Calu3 (cell line): Measurements from ENCODE around the gene HTR3D. TPM values are rescaled to one million over a fixed set of nuclear protein-coding genes. Genes with fewer than 3 reads are reported as not detected.
"Not testable (repeated sequence)": the region's sequence is repeated elsewhere in the genome, so short reads cannot be mapped to it uniquely, and the experiment has no call there.

Source experiments
- BruUV-seq: library from RNA; stranded (reverse); fragments of 400-500 nt; replicated peaks from 2 replicates; lab custom pipeline; 2021; lab: Mats Ljungman, UMichigan
- CTCF ChIA-PET: fragments of 300-600 bp; sonication (Branson Sonifier 250); formaldehyde crosslinking; loops from one replicate; lab custom pipeline; 2022; ENCODE audit warnings: antibody characterized with exemption; lab: Charles Lee
- DNase-seq: peaks from one replicate; pipeline ENCODE4 v3.0.0; 2022
- H3K27ac Mint-ChIP-seq: one replicate; pipeline ENCODE4 v1.8.0; 2022; ENCODE audit warnings: mixed read lengths; ENCODE audit not compliant: unreplicated experiment
- H3K27me3 Mint-ChIP-seq: one replicate; pipeline ENCODE4 v1.8.0; 2022; ENCODE audit warnings: mixed read lengths; ENCODE audit not compliant: unreplicated experiment
- H3K36me3 Mint-ChIP-seq: one replicate; pipeline ENCODE4 v1.8.0; 2022; ENCODE audit warnings: mild to moderate bottlenecking, moderate library complexity, mixed read lengths; ENCODE audit not compliant: insufficient read depth, unreplicated experiment
- H3K4me1 Mint-ChIP-seq: one replicate; pipeline ENCODE4 v1.8.0; 2022; ENCODE audit warnings: mild to moderate bottlenecking, low read depth, mixed read lengths; ENCODE audit not compliant: unreplicated experiment
- H3K4me3 Mint-ChIP-seq: one replicate; pipeline ENCODE4 v1.8.0; 2022; ENCODE audit warnings: mild to moderate bottlenecking, low read depth, moderate library complexity, mixed read lengths; ENCODE audit not compliant: unreplicated experiment
- H3K9me3 Mint-ChIP-seq: one replicate; pipeline ENCODE4 v1.8.0; 2022; ENCODE audit warnings: low read depth, mixed read lengths; ENCODE audit not compliant: unreplicated experiment
- intact Hi-C: fragments of 100-400 bp; cut with micrococcal nuclease; formaldehyde crosslinking; loops from one replicate; pipeline ENCODE4 v1.10.0; 2022; ENCODE audit not compliant: unreplicated experiment
- total RNA-seq: library from RNA; stranded (reverse); gene quantifications from 2 replicates; pipeline ENCODE4 v1.2.3, GENCODE V29; 2022
- TF ChIP-seq, protein P1 (sequence below): fragments of 200-600 bp; IDR thresholded peaks from one replicate; pipeline ENCODE4 v1.8.0; 2022; ENCODE audit warnings: antibody characterized with exemption; ENCODE audit not compliant: unreplicated experiment

Gene HTR3D
- total RNA-seq, 1 experiment from 2014 or later: not detected

DNA sequence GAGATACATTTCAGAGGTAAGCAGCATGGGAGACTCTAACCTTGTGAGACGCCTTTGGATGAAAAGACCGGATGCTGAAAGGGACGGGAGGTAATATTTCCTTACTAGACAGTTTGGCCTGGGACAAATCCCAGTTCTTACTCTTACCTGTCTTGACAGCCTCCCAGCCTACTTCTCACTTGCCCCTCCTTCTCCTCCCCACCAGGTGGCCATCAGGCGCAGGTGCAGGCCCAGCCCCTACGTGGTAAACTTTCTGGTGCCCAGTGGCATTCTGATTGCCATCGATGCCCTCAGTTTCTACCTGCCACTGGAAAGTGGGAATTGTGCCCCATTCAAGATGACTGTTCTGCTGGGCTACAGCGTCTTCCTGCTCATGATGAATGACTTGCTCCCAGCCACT is 6.3 kb downstream of the HTR3D start:
- Mint-ChIP-seq H3K27me3 (peaks cover 66% of the 10 kb centered on the region), H3K36me3 (no peaks in the 10 kb centered on the region), H3K9me3 (no peaks in the 10 kb centered on the region), H3K4me1 (no peaks in the 10 kb centered on the region), H3K27ac (no peak overlapping the region), H3K4me3 (no peak overlapping the region)
- no TSS peak for BruUV-seq
- CTCF ChIA-PET: no interaction called here
- intact Hi-C loops: loop anchor here (2.0 kb wide), 1 partner anchor 79 kb away; no protein-coding TSS in a partner anchor
- TF ChIP-seq, protein P1, sequence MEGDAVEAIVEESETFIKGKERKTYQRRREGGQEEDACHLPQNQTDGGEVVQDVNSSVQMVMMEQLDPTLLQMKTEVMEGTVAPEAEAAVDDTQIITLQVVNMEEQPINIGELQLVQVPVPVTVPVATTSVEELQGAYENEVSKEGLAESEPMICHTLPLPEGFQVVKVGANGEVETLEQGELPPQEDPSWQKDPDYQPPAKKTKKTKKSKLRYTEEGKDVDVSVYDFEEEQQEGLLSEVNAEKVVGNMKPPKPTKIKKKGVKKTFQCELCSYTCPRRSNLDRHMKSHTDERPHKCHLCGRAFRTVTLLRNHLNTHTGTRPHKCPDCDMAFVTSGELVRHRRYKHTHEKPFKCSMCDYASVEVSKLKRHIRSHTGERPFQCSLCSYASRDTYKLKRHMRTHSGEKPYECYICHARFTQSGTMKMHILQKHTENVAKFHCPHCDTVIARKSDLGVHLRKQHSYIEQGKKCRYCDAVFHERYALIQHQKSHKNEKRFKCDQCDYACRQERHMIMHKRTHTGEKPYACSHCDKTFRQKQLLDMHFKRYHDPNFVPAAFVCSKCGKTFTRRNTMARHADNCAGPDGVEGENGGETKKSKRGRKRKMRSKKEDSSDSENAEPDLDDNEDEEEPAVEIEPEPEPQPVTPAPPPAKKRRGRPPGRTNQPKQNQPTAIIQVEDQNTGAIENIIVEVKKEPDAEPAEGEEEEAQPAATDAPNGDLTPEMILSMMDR: peak; percentile 60
- peak; percentile 38 for DNase-seq

DNA sequence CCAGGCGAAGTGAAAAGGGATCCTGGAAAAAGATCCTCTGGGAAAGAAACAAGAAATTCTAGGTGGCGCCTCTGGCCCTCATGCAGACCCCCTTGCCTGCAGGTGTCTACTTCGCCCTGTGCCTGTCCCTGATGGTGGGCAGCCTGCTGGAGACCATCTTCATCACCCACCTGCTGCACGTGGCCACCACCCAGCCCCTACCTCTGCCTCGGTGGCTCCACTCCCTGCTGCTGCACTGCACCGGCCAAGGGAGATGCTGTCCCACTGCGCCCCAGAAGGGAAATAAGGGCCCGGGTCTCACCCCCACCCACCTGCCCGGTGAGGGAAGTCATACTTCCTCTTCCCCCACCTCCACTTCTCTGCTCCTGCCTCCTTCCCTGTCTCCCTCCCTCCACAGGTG is 6.8 kb downstream of the HTR3D start:
- CTCF ChIA-PET, BruUV-seq, H3K36me3 Mint-ChIP-seq, H3K4me1 Mint-ChIP-seq, DNase-seq, H3K27ac Mint-ChIP-seq, H3K9me3 Mint-ChIP-seq, H3K4me3 Mint-ChIP-seq: not testable (repeated sequence)
- H3K27me3 Mint-ChIP-seq: peaks cover 61% of the 10 kb centered on the region
- intact Hi-C loops: loop anchor here (2.0 kb wide), 1 partner anchor 78 kb away; no protein-coding TSS in a partner anchor

DNA sequence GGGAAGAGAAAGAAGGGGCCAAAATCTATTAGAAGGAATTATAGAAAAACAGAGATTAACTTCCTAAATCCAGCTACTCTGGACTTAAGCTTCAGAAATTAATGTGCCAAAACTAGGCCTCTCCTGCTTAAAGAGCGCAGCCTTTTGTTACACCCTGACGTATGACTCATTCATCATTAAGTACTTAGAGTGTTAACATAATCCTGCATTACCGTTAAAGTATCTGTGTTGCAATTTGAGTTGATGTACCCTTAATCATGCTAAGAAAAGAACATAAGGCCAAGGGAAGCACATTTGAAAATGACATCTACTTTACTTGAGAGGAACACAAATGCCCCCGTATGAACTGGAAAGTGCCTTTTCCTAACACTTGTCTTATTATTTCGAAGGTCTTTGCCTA is 7.9 kb downstream of the HTR3D start:
- Mint-ChIP-seq H3K4me1 (no peaks in the 10 kb centered on the region), H3K9me3 (no peaks in the 10 kb centered on the region), H3K36me3 (no peaks in the 10 kb centered on the region), H3K27me3 (peaks cover 50% of the 10 kb centered on the region), H3K27ac (no peak overlapping the region), H3K4me3 (no peak overlapping the region)
- intact Hi-C loops: loop anchor here (2.0 kb wide), 1 partner anchor 77 kb away; no protein-coding TSS in a partner anchor
- no TSS peak for BruUV-seq
- TF ChIP-seq, protein P1: no peak
- CTCF ChIA-PET: interaction anchor here (0.5 to 1.3 kb wide), 5 partner anchors 96 to 250 kb away, joined by 3 to 8 read pairs (median 4); partner anchors contain the start of gene EIF2B5
- DNase-seq: no peak

GRCh38 chr3:184040010-184040409 is 8.5 kb downstream of the HTR3D start:
- no TSS peak for BruUV-seq
- TF ChIP-seq, protein P1: peak; percentile 76
- Mint-ChIP-seq H3K36me3 (no peaks in the 10 kb centered on the region), H3K27ac (no peak overlapping the region), H3K4me1 (no peaks in the 10 kb centered on the region), H3K4me3 (no peak overlapping the region), H3K27me3 (peaks cover 44% of the 10 kb centered on the region), H3K9me3 (no peaks in the 10 kb centered on the region)
- intact Hi-C loops: loop anchor here (5.0 kb wide), 3 partner anchors 97 to 247 kb away; partner anchors contain the start of gene EIF2B5
- CTCF ChIA-PET: interaction anchor here (0.5 to 1.3 kb wide), 5 partner anchors 95 to 249 kb away, joined by 3 to 8 read pairs (median 4); partner anchors contain the start of gene EIF2B5
- peak; percentile 65 for DNase-seq

DNA sequence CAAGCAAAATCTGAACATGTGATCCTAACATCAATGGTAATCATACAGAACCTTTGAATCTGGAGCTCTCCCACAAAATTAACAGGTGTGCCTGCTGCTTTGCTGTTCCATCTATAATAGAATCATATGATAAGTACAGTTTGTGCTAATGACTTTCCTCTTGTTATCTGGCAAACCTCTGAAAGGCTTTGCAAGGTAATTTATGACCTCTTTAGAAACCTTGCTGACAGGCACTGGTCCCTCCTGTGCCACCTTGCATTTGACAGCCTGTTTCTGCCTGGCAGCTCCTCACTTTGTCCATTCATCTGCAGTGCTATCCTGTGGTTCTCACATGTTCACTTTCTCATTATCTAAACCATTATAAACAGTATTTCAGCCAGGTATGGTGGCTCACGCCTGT is 11.1 kb downstream of the HTR3D start:
- H3K4me1 Mint-ChIP-seq: no peaks in the 10 kb centered on the region
- no peak overlapping the region for H3K4me3 Mint-ChIP-seq
- H3K36me3 Mint-ChIP-seq: no peaks in the 10 kb centered on the region
- no TSS peak for BruUV-seq
- CTCF ChIA-PET: interaction anchor here (0.6 kb wide), 1 partner anchor 52 kb away, joined by 4 read pairs; no protein-coding TSS in a partner anchor
- TF ChIP-seq, protein P1: no peak
- H3K27me3 Mint-ChIP-seq: peaks cover 38% of the 10 kb centered on the region
- no peaks in the 10 kb centered on the region for H3K9me3 Mint-ChIP-seq
- DNase-seq: no peak
- no peak overlapping the region for H3K27ac Mint-ChIP-seq
- intact Hi-C loops: loop anchor here (5.0 kb wide), 3 partner anchors 95 to 245 kb away; partner anchors contain the start of gene EIF2B5
